SK-N-MC (cell line): ENCODE measurements around the gene RGSL1.

Source experiments
- EZH2 ChIP-seq: fragments of 200-600 bp; sonication (generic); IDR thresholded peaks from one replicate; pipeline ENCODE4 v1.6.1; 2017; ENCODE audit warnings: antibody characterized with exemption
- POLR2AphosphoS5 ChIP-seq: IDR thresholded peaks from 2 replicates; pipeline ENCODE4 v1.6.1; 2012; ENCODE audit warnings: mild to moderate bottlenecking, low read depth, low read length, borderline replicate concordance

DNA sequence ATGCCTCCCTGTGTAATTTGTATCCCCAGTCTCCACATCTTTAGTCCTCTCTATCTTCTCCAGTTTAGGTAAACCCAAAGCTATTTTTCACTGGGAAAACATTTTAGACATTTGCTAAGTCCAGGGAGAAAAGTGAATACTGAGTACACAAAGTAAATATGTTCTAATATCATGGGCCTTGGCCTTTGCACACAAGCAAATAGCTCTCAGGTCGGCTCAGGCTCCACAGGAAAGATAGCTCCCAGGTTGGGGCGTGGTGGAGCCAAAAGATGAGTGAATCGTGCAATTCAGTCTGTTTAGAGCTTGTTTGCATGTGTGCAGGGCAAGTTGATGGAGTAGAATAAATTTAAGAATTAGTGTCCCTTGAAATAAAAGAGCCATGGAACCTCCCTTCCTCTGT, 7.9 kb downstream of the RGSL1 start:
- no peak for TF ChIP-seq EZH2
- no peak for TF ChIP-seq POLR2AphosphoS5
